ENCODE results near the gene HECTD4.

GRCh38 chr12:112236386-112236785 lies 145.8 kb downstream of the HECTD4 start:
- TF ChIP-seq, protein P1, sequence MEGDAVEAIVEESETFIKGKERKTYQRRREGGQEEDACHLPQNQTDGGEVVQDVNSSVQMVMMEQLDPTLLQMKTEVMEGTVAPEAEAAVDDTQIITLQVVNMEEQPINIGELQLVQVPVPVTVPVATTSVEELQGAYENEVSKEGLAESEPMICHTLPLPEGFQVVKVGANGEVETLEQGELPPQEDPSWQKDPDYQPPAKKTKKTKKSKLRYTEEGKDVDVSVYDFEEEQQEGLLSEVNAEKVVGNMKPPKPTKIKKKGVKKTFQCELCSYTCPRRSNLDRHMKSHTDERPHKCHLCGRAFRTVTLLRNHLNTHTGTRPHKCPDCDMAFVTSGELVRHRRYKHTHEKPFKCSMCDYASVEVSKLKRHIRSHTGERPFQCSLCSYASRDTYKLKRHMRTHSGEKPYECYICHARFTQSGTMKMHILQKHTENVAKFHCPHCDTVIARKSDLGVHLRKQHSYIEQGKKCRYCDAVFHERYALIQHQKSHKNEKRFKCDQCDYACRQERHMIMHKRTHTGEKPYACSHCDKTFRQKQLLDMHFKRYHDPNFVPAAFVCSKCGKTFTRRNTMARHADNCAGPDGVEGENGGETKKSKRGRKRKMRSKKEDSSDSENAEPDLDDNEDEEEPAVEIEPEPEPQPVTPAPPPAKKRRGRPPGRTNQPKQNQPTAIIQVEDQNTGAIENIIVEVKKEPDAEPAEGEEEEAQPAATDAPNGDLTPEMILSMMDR (IDR thresholded peaks at IDR 0.05), result no peak
- TF ChIP-seq EZH2 (IDR thresholded peaks at IDR 0.05; ENCODE audit: borderline replicate concordance, insufficient read depth, low read depth, low read length, poor library complexity, severe bottlenecking), result no peak

Data from B cell (primary cell).